ENCODE results near the gene STARD8.
"Not testable (repeated sequence)": the region's sequence is repeated elsewhere in the genome, so short reads cannot be mapped to it uniquely, and the experiment has no call there.

Gene STARD8

DNA sequence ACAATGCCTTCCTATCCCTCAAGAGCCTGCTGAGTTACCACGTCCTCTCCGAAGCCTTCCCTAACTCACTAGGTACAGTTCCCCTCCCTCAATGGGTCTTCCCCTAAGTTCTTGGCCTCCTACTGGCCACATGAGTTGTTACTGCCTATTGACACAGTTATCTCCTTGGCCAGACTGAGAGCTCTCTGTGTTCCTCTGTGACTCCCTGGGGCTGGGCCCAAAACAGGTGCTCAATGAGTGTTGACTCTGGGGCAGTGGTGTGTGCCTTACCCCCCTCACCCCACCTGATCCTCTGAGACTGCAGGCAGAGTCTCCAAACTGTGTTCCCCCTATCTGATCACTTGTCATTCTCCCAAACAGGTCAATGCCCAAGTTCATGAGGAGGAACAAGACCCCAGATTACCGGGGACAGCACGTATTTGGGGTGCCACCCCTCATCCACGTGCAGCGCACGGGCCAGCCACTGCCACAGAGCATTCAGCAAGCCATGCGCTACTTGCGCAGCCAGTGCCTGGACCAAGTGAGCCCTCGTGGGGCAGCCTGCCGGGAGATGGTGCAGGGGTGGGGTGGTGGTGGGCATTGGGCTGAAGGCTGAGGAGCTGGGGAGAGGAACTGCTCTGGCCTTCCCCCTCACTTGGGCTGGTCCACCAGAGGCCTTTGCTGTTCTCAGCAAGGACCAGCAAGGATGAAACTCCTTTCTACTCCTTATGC, 72.6 kb downstream of the STARD8 start:
- DNase-seq, result no peak

DNA sequence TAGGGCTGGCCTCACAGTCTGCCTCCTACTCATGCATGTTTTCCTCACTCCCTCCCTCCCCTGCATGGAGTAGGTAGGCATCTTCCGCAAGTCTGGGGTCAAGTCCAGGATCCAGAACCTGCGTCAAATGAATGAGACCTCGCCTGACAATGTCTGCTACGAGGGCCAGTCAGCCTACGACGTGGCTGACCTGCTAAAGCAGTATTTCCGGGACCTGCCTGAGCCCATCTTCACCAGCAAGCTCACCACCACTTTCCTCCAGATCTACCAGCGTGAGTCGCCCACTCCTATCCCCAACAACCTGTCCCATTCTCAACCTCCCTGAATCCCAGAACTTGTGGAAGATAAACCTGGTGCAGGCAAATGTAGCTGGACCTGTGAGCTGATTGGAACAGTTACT, 73.4 kb downstream of the STARD8 start:
- DNase-seq, result no peak

DNA sequence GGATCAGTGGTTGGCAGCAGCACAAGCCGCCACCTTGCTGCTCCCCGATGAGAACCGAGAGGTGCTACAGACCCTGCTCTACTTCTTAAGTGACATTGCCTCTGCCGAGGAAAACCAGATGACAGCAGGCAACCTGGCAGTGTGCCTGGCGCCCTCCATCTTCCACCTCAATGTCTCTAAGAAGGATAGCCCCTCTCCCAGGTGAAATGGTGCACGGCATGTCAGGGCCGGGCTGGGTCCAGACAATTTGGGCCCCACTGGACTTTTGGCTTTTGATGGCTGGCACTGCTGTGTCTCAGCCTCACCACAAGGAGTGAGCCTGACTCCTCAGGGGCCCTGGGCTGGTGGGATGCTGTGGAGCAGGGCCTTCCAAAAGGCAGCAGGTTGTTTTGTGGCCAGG, 74.1 kb downstream of the STARD8 start:
- DNase-seq, result no peak

DNA sequence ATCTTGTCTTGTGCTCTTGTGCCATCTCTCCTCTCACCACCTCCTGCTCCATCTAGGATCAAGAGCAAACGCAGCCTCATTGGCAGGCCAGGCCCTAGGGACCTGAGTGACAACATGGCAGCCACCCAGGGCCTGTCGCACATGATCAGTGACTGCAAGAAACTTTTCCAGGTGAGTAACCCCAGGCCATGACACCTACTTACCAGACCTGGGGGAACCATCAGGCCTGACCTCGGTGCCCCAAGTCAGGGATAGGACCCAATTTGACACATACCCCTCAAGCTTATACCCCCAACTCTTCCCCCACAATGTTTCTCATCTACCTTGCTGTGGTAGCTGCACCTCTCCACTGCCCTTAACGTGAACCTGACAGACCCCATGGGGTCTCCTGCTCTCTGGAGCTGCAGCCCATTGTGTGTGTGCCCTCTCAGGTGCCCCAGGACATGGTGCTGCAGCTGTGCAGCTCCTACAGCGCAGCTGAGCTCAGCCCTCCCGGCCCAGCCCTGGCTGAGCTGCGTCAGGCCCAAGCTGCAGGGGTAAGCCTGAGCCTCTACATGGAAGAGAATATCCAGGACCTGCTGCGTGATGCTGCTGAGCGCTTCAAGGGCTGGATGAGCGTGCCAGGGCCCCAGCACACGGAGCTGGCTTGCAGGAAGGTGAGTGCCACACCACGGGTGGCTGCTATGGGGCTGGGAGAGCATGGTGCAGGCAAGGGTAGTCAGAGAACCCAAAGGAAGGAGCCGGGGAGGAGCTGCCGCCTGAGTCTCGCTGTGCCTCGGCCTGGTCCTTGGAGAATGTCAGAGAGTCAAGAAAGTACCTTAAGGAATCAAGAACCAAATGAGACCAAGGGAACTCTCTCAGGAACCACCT, 74.8 kb downstream of the STARD8 start:
- DNase-seq, result no peak

DNA sequence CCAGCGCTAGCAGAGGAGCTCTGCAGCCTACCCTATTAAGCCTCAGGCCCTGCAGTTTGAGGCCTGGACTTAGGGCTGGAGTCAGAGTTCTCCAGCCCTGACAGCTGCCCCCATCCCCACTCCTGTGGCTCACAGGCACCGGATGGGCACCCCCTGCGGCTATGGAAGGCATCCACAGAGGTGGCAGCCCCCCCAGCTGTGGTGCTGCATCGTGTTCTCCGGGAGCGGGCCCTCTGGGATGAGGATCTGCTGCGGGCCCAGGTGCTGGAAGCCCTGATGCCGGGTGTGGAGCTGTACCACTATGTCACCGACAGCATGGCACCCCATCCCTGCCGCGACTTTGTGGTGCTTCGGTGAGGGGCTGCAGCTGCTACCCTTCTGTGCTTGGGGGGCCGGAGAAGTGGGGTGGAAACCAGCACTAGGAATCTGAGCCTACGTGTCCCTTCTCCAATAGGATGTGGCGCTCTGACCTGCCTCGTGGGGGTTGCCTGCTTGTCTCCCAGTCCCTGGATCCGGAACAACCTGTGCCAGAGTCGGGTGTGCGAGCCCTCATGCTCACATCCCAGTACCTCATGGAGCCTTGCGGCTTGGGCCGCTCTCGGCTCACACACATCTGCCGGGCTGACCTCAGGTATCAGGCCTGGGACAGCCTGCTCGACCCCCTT, 76.2 kb downstream of the STARD8 start:
- DNase-seq, result no peak

DNA sequence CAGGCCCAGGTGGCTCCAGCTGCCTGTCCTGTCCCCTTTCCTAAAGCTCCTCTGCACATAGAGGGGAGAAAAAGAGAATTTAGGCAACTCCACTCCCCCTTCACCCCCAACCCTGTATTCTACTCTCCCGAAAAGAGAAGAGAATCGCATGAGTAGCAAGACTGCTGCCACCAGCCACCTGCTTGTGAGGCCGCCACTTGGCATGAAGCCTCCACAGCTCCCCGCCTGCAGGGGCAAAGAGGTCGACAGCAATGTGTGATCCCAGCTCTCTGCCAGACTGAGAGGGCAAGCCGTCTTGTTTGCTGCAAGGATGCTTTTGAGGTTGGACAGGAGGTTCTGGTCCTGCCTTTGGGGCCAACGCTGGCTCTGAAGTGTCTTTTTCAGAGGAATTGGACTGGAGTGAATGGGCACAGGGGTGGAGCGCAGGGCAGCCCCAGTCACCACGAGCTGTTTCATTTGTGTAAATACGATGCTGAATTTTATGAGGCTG, 77.1 kb downstream of the STARD8 start:
- no peak for DNase-seq

DNA sequence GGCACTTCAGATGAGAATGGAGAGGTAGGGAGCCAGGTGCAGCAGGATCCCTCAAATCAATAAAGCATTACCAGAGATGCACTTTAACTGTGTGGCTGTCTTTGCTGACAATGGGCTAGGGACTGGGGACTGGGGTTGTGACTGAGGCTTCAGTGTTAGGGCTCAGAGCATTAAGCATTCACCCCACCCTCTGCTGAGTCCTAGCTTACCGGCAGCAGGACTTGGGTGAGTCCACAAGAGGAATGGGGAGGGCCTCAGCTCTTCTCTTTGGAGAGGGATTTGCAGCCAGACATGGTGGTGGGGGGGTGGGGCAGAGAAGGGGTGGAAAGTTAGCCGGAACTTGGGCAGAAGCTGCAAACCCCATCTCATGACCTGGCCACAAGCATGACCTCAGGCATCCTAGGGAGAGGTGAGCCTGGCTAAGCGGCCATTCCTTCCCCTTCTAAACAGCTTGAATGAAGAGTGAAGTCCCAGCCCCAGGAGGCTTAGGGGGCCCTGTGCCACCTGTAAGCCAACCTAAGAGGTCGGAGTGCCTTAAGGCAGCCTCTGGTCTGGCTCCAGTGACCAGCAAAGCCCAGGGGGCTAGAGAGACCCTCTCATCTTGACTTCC, 78.4 kb downstream of the STARD8 start:
- no peak for DNase-seq

DNA sequence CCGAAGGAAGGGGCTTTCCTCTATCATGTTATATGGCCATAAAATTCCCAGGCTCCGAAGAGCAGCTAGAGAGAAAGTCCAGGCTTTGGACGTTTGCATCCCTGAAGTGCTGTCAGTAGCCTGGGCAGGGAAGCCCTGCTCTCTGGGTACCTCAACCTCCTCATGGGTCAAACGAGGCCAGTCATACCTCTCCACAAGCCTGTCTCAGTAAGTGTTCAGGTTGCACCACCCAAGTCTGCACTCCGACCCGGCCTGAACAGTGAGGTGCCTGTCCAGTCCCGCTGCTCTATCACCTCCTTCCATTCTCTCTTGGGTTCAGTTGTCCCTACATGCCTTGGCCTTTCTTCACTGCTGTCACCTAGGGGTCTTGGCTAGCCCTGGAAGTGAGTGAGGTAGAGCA, 78.9 kb downstream of the STARD8 start:
- no peak for DNase-seq

DNA sequence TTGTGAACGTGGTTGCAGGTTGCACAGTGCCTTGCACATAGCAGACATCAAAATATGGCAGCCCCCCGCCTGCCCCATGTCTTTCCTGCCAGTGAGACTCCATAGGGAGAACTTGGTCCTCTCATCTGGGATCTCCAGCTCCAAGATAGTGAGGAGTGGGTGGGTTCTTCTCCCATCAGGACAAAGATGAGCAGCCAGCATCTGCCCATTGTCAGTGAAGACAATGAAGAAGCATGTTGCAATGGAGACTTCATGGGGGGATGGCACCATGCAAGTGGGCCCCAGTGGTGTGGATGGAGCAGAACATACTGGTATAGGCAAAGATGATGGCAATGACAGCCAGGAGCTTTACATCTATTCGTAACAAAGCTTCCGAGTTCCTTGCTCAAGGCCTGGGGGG, 80.2 kb downstream of the STARD8 start:
- DNase-seq, result no peak

DNA sequence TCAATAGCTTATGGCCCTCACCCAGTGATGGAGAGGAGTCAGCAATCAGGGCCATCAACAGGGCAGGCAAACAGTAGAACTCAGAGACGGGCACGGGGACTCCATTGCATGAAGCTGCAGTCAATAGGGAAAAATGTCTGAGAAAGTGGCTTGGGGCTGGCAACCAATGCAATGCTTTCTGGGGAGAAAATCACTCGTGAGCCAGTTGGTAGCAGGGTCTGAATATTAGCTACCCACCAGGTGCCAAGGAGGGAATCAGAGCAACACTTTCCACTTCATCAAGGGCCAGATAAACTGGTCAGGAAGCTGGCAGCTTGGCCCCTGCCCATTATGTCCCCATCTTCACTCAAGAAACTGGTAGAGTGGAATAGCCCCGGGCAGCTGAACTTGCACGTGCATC, 80.7 kb downstream of the STARD8 start:
- DNase-seq, result no peak

DNA sequence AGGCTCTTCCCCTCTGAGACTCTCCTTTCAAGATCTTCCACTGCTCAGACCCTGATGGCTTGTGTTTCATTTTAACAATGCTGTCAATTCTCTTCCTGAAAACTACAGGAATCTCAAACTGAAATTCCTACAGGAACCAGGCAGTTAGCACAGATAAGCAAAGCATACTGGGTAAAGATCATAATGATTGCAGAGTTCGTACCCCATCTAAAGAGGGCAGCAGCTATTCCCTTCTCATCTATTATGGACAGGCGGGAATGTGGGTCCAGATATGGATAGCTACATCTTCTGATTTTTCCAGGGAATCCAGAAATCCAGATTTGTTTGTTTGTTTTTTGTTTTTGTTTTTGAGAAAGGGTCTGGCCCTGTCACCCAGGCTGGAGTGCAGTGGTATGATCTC, 83.8 kb downstream of the STARD8 start:
- DNase-seq, result no peak

DNA sequence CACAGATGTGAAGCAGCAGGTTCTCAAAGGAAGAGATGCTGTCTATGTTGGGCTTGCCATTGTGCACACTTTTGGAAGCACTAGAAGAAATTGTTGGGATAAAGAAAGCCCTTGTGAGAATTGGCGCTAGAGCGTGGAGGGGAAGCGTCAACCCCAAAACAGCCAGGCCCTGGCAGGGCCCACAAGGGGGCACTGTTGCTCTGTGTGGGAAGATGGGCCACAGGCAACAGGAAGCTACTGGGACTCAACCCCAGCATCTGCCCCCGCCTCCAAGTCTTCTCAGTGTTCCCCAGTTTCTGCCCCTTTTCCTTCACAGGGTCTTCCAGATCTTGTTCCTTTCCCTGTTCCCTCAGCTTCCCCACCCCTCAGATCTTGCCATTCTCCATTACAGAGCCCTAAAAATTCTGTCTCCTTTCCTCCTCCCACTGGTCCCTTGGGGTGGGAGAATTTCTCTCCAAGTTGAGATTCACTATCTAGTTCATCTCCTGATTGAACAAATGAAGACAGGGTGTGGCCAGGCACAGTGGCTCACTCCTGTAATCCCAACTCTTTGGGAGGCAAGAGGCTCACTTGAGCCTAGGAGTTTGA, 85.5 kb downstream of the STARD8 start:
- no peak for DNase-seq

DNA sequence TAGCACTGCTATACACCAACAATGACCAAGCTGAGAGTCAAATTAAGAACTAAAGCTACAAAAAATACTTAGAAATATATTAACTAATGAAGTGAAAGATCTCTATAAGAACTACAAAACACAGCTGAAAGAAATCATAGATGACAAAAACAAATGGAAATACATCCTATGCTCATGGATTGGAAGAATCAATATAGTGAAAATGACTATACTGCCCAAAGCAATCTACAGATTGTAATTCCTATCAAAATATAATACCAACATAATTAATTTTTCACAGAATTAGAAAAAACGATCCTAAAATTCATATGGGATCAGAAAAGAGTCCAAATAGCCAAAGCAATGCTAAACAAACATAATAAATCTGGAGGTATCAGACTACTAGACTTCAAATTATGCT, 87.8 kb downstream of the STARD8 start:
- no peak for DNase-seq

DNA sequence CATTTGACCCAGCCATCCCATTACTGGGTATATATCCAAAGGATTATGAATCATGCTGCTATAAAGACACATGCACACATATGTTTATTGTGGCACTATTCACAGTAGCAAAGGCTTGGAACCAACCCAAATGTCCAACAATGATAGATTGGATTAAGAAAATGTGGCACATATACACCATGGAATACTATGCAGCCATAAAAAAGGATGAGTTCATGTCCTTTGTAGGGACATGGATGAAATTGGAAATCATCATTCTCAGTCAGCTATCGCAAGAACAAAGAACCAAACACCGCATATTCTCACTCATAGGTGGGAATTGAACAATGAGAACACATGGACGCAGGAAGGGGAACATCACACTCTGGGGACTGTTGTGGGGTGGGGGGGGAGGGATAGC, 94.4 kb downstream of the STARD8 start:
- not testable (repeated sequence) for DNase-seq

DNA sequence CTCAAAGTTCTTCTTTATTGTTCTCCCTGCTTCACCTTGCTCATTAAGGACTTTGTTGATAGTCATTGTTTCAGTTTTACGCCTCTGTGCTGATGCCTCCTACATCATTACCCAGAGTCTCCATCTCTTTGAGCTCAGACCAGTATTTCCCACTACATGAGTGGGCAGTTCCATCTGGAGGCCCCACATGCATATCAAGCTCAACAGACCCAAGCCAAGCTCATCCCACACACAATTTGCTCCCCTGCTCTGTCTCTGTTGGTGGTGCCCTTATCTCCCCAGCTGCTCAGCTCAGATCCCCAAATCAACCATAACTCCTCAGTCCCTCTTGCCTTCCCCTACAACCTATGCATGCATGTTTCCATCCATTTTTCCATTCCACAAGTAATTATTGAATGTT, 96.3 kb downstream of the STARD8 start:
- DNase-seq, result no peak

DNA sequence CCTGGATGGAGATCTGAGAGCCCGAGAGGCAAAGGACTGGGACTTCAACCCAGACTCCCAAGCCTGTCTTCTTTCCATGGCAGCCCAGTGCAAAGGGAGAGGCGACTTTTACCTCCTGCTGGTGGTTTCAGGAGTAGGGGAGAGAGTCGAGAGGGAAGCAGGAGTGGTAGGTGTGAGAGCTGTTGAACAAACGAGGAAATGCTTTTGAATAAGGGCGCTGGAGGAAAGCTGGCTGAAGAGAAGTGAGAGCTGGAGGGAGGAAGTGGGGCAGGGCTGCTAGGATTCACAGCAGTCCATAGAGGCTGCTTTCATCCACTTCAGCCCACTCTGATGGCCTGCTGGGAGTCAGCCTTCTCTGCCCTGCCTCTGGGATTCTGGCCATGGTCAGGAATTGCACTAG, 99.5 kb downstream of the STARD8 start:
- no peak for DNase-seq

DNA sequence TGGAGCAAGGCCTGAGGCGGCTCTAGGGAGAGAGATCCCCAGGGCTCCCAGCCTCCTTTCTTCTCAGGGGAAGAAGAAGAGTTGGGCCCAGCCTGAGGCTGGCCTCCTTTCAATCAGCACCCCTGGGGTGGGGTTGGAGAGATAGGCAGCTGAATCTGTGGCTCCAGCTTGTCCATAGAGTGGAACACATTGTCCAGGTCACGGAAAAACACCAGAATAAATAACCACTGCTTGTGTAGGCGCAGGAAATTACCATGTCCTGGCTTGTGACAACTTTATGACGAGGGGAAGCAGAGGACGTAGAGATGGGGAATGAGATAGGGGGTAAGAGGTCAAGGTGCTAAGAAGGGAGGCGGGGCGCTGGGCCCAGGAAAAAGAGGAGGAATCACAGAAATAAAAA, 100.6 kb downstream of the STARD8 start:
- no peak for DNase-seq

DNA sequence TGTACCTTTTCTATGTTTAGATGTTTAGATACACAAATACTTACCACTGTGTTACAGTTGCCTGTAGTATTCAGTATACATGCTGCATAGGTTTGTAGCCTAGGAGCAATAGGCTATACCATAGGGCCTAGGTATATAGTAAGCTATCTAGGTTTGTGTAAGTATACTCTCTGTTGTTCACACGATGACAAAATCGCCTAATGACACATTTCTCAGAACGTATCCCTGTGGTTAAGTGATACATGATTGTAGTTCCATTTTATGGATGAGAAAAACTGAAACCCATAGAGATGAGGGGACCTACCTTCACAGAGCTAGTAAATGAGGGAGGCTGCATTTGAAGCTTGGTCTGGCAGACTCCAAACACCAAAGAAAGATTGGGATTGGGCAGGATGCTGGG, 102.0 kb downstream of the STARD8 start:
- DNase-seq, result no peak

DNA sequence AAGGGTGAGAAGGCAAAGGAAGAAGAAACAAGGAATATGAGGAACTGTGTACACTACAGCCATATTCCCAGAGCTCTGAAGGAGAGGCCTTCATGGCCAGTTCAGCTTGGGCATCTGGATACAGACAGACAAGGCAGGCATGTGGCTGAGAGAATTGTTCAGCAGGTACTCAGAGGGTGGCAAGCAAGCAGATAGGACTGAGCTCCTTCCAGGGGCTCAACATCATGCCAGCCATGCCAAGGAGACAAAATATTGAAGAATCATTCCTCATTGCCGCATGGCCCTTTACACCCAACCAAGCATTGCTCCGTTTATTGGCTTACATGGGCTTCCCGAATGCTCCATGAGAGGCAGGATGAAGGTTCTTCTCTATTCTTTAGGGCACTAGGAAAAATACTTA, 102.8 kb downstream of the STARD8 start:
- no peak for DNase-seq

DNA sequence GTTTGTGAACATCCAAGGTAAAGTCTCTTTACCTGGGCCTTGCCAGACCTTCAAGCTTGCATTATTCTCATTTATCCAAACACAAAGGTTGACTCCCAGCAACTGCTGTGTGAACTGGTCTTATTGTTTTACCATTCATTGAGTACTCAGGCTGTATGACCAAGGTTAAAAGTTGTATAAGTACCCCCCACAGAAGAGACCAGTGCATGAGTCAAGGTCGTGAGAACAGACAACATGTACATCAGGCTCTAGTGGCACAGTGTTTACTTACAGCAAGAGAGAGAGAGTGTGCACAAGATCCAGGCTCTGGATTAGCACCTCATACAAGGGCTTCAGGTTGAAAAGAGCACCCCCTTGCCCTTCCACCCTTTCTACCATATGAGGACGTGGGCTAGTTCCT, 103.9 kb downstream of the STARD8 start:
- DNase-seq, result no peak

DNA sequence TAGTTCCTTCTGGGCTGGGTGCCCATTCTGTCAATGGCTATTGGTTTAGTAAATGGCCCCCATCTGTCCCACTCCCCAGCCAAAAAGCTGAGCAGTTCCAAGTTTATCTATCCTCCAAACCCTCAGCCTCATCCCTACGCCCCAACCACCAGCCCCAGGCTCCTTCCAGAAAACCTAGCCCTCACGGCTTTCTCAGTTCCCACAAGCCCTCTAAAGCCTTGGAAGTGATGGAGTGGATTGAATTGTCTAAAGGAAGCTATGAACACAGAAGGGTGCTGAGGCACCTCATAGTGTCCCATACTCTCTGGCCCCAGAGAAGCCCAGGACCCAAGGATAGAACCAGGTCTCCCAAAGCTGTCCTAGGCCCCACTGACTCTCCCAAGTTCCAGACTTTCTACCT, 105.8 kb downstream of the STARD8 start:
- DNase-seq, result no peak

DNA sequence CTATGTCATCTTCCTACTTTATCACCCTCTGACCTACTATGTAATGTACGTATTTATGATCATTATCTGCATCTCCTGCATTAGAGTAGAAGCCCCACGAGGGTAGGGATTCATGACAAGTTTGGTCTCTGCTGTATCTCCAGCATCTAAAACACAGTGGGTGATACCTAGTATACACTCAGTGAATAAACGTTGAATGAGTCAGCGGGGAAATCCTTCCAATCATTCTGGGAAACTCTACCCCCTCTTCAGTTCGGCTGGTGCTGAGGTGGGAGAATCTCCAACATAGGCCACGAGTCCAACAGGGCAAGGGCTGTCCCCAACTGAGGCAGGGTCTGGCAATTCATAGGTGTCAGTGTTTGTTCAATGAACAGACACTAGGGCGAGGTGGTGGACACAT, 106.9 kb downstream of the STARD8 start:
- no peak for DNase-seq

DNA sequence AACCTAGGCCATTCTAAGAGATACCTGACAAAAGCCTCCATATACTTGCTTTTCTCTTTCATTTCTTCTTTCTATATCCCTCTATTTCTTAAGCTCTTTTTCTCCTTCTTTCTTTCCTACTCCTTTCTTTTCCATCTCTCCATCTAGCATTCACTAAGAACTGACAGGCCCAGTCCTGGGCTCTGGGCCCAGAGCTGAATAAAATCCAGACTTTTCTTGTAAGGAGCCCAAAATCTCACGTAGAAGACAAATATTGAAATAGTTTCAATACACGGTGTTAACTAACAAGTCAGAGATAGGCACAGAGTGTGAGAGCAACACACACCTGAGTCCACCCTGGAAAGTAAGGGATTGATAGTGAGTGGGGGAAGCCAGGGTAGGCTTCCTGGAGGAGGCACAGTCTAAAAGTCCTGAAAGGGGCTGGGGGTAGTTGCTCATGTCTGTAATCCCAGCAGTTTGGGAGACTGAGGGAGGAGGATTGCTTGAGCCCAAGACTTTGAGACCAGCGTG, 108.2 kb downstream of the STARD8 start:
- DNase-seq, result no peak

Data from cortex of kidney (tissue), 1 donor.